Immature natural killer cell (primary cell): ENCODE measurements around the gene MARVELD2. TPM values are rescaled to one million over a fixed set of nuclear protein-coding genes. Genes with fewer than 3 reads are reported as not detected.

Source experiments
- DNase-seq, 3 donors: peaks; one replicate each; pipeline ENCODE4 v3.0.0; 2022; ENCODE audit warnings: mixed read lengths in 1 of 3
- H3K27ac Mint-ChIP-seq, 6 donors: one replicate each; pipeline ENCODE4 v1.8.0; 2020; ENCODE audit warnings: mixed read lengths in 6 of 6, mild to moderate bottlenecking in 5 of 6, inconsistent platforms in 4 of 6, moderate library complexity in 3 of 6
- H3K27me3 Mint-ChIP-seq, 3 donors: one replicate each; pipeline ENCODE4 v1.8.0; 2020 to 2021; ENCODE audit warnings: low read depth in 3 of 3, mild to moderate bottlenecking in 3 of 3, mixed read lengths in 3 of 3, moderate library complexity in 3 of 3, inconsistent platforms in 1 of 3
- H3K36me3 Mint-ChIP-seq, 3 donors: one replicate each; pipeline ENCODE4 v1.8.0; 2020; ENCODE audit warnings: mixed read lengths in 3 of 3, inconsistent platforms in 2 of 3, mild to moderate bottlenecking in 2 of 3
- H3K4me1 Mint-ChIP-seq, 2 donors: one replicate each; pipeline ENCODE4 v1.8.0; 2020; ENCODE audit warnings: inconsistent platforms in 2 of 2, mild to moderate bottlenecking in 2 of 2, mixed read lengths in 2 of 2, moderate library complexity in 1 of 2
- H3K4me3 Mint-ChIP-seq, 5 donors: one replicate each; pipeline ENCODE4 v1.8.0; 2020; ENCODE audit warnings: mild to moderate bottlenecking in 5 of 5, mixed read lengths in 5 of 5, inconsistent platforms in 3 of 5, moderate library complexity in 3 of 5
- H3K9me3 Mint-ChIP-seq, 6 donors: one replicate each; pipeline ENCODE4 v1.8.0; 2020; ENCODE audit warnings: mild to moderate bottlenecking in 6 of 6, mixed read lengths in 6 of 6, inconsistent platforms in 4 of 6, moderate library complexity in 3 of 6
- polyA plus RNA-seq, 3 donors: library from polyadenylated mRNA; unstranded; fragments of 300-500 nt; fragmentation: Illumina TruSeq; gene quantifications; one replicate each; pipeline ENCODE4 v1.2.3, GENCODE V29; 2021

Gene MARVELD2
- polyA plus RNA-seq, 3 donors from 2014 or later, result not detected

DNA sequence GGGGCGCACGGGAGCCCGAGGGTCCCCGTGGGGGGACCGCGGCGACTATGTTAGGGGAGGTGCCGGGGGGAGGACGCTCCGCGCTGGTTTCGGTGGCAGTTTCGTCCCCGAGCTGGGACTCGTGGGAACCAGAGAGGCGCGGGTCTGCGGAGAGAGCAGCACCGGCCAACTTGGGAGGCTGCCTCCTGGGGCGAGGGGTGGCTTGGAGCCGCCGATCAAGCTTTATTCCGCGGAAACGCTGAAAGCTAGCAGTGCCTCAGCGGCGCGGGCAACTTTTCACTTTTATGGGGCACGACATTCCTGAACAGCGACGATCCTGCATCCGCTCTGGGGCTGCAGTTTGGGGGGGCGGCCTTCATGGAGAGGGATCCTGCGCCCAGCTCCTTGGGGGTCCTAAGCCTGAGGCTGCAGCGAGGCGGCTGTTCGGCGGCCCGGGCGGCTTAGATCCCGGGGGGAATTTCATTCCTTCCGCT, 78.0 kb downstream of the MARVELD2 start:
- no peak for DNase-seq
- Mint-ChIP-seq H3K4me3 (peak overlapping the region in 4 of 5 donors; percentile 35 to 55 (median 46)), H3K36me3 (no peaks in the 10 kb centered on the region), H3K9me3 (no peaks in the 10 kb centered on the region), H3K4me1 (peaks cover 0 to 9% of the 10 kb centered on the region in 2 donors), H3K27me3 (peaks cover 12 to 18% (median 12%) of the 10 kb centered on the region in 3 donors), H3K27ac (no peak overlapping the region)

DNA sequence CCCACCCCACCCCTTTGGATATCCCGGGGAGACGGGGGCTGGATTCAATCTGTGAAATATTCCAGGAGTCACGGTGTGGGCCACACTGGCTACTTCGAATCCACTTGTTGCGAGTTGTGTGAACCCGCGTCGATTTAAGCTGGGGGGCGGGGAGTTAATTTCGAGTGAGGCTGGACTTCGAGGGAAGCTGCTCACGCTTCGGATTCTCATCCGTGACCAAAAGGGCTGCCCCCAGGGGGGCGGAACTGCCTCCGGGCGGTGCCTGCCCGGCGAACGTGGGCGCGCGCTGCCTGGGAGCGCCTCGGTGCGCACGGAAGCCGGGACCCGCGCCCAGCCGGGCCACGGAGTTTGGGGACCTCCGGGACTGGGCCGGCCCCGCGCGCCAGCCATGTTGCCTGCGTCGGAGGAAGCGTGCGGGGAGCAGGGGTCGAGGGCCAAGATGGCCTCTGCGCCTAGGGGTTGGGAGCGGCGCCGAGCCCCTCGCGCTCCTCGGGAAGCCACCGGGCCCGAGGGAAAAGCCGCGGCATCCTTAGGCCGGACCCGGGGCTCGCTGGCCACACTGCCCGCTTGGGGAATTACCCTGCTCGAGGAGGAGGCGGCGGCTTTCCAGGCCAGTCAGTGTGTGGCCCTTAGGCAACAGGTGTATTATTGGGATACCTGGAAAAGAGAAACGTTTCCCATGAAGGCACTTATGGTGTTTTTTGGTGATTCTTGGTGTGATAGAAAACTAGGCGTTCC, 78.6 kb downstream of the MARVELD2 start:
- no peak for DNase-seq
- no peaks in the 10 kb centered on the region for H3K9me3 Mint-ChIP-seq
- H3K4me1 Mint-ChIP-seq, result peaks cover 0 to 9% of the 10 kb centered on the region in 2 donors
- no peak overlapping the region for H3K27ac Mint-ChIP-seq
- H3K36me3 Mint-ChIP-seq, result no peaks in the 10 kb centered on the region
- peaks cover 12 to 18% (median 12%) of the 10 kb centered on the region in 3 donors for H3K27me3 Mint-ChIP-seq
- peak overlapping the region in 4 of 5 donors; percentile 35 to 55 (median 46) for H3K4me3 Mint-ChIP-seq

Other genes starting within 250 kb of the MARVELD2 start
- gene CCNB1, start 248.0 kb upstream of the MARVELD2 start, polyA plus RNA-seq, result 1 to 10 TPM; 2.0 to 4.9 (median 2.0) TPM
- gene CENPH, start 225.5 kb upstream of the MARVELD2 start, polyA plus RNA-seq, result 1 to 10 TPM; 5.7 to 7.2 (median 6.4) TPM
- 10 to 100 TPM; 22.4 to 28.2 (median 24.3) TPM for gene CDK7, start 180.2 kb upstream of the MARVELD2 start, polyA plus RNA-seq
- gene CCDC125, start 82.3 kb upstream of the MARVELD2 start, polyA plus RNA-seq, result 1 to 10 TPM in 2 of 3 donors, under 1 TPM in 1; 0.83 to 8.1 (median 3.0) TPM
- gene AK6, start 45.6 kb upstream of the MARVELD2 start, polyA plus RNA-seq, result 10 to 100 TPM; 34.9 to 70.7 (median 52.7) TPM
- gene TAF9, start 45.6 kb upstream of the MARVELD2 start, polyA plus RNA-seq, result 100 to 1,000 TPM in 1 of 3 donors, 10 to 100 TPM in 2; 63.6 to 102 (median 73.8) TPM
- 10 to 100 TPM; 15.1 to 23.3 (median 23.1) TPM for gene RAD17, start 45.3 kb upstream of the MARVELD2 start, polyA plus RNA-seq
- gene OCLN, start 77.7 kb downstream of the MARVELD2 start, polyA plus RNA-seq, result under 1 TPM in 2 of 3 donors, not detected in 1; 0.08 to 0.13 TPM
- 10 to 100 TPM; 18.7 to 25.3 (median 24.8) TPM for gene GTF2H2C, start 145.1 kb downstream of the MARVELD2 start, polyA plus RNA-seq